CD4-positive, alpha-beta T cell treated with Interleukin-6 at 100 ng/mL for 8 hours (primary cell): ENCODE results near the gene RAB43.
"Not testable (repeated sequence)": the region's sequence is repeated elsewhere in the genome, so short reads cannot be mapped to it uniquely, and the experiment has no call there.

ENCODE experiments used
- DNase-seq: peaks from one replicate; pipeline ENCODE4 v3.0.0-alpha.2; 2020; ENCODE audit warnings: mixed read lengths, low spot score

The RAB43 gene

DNA sequence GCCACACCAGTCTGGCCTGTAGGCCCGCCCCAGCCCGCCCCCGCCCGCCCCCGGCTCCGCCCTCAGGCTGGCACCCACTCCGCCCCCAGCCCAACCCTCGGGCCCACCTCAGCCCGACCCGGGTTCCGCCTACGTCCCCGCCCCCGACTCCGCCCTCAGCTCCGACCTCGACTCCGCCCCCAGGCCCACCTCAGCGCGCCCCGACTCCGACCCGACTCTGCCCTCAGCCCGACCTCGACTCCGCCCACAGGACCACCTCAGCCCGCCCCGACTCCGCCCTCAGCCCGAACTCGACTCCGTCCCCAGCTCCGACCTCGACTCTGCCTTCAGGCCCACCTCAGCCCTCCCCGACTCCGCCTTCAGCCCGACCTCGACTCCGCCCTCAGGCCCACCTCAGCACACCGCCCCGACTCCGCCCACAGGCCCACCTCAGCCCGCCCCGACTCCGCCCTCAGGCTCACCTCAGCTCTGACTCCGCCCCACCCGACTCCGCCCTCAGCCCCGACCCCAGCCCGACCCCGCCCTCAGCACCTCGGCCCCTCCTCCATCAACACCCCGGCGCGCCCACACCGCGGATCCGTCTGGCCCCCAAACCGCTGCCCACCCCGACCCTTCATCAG is at the start of gene RAB43:
Gene RAB43, minus strand, starts transcription at position 13 of the 620 bp plus-strand sequence. CDS start 315 bp downstream, outside the sequence.
- DNase-seq: peak; percentile 85

GRCh38 chr3:129166579-129167332 is 45.2 kb upstream of the RAB43 start:
- DNase-seq: no peak

DNA sequence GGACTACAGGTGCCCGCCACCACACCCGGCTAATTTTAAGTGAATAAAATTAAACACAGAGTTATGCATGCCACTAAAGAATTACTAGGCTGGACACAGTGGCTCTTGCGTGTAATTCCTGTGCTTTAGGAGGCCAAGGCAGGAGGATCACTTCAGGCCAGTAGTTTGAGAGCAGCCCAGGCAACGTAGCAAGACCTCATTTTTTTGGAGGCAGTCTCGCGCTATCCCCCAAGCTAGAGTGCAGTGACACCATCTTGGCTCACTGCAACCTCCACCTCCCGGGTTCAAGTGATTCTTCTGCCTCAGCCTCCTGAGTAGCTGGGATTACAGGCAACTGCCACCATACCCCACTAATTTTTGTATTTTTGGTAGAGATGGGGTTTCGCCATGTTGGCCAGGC is 44.0 kb upstream of the RAB43 start:
- DNase-seq: not testable (repeated sequence)

- DNase-seq: no peak
Observed at GRCh38 chr3:129164500-129164899, 42.9 kb upstream of the RAB43 start.

GRCh38 chr3:129162729-129163579 is 41.4 kb upstream of the RAB43 start:
- no peak for DNase-seq

- DNase-seq: peak; percentile 16
Observed at GRCh38 chr3:129161860-129162271, 40.3 kb upstream of the RAB43 start.

DNA sequence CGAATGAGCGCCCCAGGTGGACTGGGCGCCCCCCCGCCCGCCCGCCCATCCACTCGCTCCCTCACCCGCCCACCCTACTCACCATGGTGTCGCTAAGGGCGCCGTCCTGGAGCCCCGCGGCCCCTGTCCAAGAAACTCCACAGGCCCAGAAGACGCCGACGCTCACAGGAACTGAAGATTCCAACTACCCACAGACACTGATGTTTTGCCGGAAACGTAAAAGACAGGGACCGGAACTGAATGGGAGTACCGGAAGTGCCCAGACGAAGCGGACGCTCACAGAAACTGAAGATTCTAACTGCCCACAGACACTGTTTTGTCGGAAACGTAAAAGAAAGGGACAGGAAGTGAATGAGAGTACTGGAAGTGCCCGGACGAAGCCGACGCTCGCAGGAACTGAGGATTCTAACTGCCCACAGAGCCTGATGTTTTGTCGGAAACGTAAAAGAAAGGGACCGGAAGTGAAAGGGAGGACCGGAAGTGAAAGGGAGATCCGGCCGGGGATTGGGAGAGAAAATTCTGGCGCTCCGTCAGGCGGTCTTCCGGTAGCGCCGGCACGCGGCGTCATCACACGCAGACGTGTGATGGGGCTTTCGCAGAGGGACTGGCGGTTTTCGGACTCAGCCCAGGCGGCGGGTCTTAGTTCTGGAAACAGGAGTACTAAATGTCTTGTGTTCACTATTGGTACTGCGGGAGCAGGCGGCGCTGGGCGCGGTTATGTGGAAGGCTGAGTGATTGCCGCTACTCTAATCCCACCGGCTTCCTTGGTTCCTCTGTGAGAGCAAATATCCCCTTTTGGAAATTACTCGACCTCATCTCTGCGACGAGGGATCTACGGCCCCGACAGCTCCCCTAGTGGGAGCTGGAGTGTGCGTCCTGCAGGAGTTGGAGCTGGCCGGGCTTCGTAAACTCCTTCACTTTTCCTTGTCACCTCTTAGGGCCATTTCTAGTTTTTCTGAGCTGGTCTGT is 39.6 kb upstream of the RAB43 start, which contains the start of gene ISY1:
Gene ISY1, minus strand, starts transcription at position 173 of the 969 bp plus-strand sequence. Its CDS starts 88 bp downstream, at position 85.
- peak; percentile 85 for DNase-seq

DNA sequence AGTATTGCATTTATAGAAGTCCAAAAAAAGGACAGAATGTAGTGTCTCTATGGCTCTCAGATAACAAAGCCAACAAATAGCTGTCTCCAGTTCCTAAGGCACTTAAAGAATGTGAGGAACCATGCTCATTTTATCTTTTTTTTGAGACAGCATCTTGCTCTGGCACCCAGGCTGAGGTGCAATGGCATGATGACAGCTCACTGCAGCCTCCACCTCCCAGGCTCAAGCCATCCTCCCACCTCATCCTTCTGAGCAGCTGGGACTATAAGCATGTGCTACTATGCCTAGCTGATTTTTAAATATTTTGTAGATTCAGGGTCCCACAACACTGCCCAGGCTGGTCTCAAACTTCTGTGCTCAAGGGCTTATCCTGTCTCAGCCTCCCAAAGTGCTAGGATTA is 23.2 kb upstream of the RAB43 start:
- DNase-seq: no peak

- not testable (repeated sequence) for DNase-seq
Observed at GRCh38 chr3:129141011-129141410, 19.4 kb upstream of the RAB43 start.

GRCh38 chr3:129139911-129140310 is 18.3 kb upstream of the RAB43 start:
- no peak for DNase-seq

- DNase-seq: not testable (repeated sequence)
Observed at GRCh38 chr3:129136275-129136674, 14.7 kb upstream of the RAB43 start.

GRCh38 chr3:129132097-129132866 is 10.7 kb upstream of the RAB43 start:
- no peak for DNase-seq

DNA sequence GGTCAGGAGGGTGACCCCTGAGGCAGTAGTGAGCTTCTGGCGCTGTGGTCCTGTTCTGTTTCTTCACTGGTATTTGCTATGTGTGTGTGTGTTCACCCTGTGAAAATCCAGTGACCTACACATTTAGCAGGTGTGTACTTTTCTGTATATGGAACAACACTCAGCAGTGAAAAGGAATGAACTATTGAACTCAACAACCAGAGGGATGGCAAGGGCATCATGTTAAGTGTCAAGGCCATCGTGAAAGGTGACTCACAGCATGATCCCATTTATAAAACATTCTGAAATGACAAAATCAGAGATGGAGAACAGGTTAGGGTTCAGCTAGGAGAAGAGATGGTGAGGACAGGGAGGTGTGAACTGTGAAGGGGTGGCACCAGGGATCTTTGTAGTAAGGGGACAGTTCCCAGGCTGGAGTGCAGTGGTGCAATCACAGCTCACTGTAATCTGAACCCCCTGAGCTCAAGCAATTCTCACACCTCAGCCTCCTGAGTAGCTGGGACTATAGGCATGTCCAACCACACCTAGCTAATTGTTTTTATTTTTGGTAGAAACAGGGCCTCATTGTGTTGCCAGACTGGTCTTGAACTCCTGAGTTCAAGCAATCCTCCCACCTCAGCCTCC is 10.0 kb upstream of the RAB43 start:
- no peak for DNase-seq

GRCh38 chr3:129130291-129130813 is 8.7 kb upstream of the RAB43 start:
- DNase-seq: no peak

- DNase-seq: no peak
Observed at GRCh38 chr3:129128357-129129155, 7.0 kb upstream of the RAB43 start.

DNA sequence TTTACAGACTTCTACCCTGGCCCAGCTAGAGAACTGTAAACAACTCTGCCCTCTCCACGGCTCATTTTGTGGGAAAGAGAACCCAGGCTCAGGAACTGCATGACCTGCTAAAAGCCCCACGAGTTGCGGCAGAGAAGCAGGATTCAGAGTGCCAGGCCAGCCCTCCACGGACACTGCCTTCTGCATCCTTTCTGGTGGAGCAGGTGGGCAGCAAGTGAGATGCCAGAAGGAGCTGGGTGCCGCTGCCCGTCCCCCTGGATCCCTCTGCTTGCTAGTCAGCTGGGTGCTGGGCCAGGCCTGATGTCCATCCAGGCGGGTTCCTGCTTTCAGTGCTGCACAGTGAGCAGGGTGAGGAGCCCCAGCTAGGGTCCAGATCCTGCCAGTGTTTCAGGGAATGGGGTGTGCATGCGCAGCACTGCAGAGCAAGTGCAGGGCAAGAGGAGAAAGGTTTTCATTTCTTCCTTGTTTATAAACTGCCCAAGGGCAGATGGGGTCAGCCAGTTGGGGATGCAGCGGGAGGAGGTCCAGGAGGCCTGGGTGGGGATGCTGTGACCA is 5.2 kb upstream of the RAB43 start:
- no peak for DNase-seq

DNA sequence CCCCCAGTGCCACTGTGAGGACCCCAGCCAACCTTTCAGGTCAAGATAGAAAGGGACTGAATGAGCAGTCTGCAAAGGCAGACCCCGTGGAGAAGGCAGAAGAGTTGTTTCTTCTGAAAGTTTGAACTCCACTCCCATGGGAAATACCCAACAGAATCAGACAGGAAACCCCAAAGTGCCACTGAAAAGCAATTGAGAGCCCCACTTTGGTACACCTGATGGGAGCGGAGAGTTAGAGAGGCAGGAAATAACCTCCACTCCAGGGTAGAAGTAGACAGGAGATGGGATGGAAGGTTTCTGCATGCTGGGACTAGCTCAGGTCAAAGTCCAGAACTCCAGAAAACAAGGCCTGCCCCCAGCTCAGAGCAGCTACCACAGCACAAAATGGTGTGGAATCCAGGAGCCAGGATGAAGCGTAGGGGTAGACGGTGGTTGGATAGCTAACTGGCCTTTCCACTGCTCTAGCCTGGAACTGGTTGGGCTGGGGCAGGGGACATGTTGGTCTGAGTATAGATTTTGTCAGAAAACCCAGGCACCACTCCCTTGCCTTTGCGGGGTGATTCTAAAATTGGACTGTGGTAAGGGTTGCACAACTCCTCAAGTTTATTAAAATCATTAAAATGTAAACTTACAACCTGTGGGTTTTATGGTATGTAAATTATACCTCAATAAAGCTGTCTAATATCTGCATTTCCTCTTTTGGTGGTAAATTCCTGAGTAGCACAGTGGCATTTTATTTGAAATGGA is 1.9 kb upstream of the RAB43 start:
- no peak for DNase-seq
